GM19467 (cell line): ENCODE measurements around the gene GALNT10.

ENCODE experiments used
- ATAC-seq: cut with Tn5 transposase; IDR thresholded peaks from one replicate; pipeline ENCODE4 v1.9.1; 2021; ENCODE audit warnings: mild to moderate bottlenecking, moderate library complexity; ENCODE audit not compliant: unreplicated experiment

The GALNT10 gene

GRCh38 chr5:154397652-154398406 is 207.3 kb downstream of the GALNT10 start:
- no peak for ATAC-seq

DNA sequence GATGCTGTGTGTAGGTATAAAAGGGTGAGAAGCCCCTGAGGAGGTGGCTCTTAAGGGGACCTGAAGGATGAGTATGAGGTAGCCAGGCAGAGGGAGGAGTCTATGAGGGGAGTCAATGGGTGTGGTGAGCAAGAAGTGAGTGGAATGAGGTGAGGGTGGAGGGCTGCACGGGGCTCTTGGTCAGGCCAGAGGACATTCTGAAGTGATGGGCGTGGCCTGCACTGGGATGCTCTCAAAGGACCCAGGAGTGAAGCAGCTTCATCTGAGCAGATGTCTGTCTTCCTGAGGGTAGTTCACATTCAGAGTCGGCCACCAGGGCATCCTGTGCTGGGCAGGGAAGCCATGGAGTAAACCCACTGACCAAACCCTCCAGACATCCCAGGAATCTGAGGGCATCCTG is 210.1 kb downstream of the GALNT10 start:
- no peak for ATAC-seq

DNA sequence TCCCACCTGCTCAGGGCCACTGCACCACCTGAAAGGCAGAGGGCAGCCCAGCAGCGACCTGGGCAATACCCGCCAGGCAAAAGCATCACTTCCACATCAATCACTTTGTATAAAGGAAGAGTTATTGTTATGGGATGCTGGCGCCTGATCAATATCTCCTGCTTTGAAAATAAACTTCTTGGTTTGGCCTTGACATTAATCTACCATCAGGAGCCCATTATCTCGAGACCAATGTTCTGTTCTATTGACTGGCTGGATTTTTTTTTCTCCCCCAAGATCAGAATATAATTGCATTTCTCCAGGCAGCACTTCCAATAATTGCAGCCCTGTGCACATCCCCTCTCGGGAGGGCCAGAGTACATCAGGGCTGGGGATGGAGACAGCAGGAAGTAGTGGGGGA is 210.8 kb downstream of the GALNT10 start:
- no peak for ATAC-seq

DNA sequence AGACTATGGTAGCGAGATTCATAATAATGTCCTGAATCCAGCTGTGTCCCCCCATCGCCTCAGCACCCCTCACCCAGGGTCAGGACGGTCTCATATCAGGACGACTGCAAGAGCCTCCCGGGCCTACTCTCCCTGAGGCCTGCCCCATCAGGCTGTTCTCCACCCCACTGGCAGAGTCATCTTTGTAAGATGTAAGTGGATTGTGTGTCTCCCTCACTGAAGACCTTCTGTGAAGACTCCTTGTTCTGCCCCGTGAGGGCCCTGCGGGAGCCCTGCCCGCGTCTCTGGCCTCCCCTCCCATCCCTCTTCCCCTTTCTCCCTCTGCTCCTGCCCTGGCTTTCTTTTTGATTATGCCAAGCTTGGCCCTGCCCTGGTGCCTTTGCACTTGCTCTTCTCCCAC is 211.4 kb downstream of the GALNT10 start:
- no peak for ATAC-seq

GRCh38 chr5:154402611-154403010 is 212.1 kb downstream of the GALNT10 start:
- ATAC-seq, result no peak

- ATAC-seq, result no peak
Measured at GRCh38 chr5:154403234-154403633, 212.7 kb downstream of the GALNT10 start.

- no peak for ATAC-seq
Measured at GRCh38 chr5:154403776-154404387, 213.3 kb downstream of the GALNT10 start.

DNA sequence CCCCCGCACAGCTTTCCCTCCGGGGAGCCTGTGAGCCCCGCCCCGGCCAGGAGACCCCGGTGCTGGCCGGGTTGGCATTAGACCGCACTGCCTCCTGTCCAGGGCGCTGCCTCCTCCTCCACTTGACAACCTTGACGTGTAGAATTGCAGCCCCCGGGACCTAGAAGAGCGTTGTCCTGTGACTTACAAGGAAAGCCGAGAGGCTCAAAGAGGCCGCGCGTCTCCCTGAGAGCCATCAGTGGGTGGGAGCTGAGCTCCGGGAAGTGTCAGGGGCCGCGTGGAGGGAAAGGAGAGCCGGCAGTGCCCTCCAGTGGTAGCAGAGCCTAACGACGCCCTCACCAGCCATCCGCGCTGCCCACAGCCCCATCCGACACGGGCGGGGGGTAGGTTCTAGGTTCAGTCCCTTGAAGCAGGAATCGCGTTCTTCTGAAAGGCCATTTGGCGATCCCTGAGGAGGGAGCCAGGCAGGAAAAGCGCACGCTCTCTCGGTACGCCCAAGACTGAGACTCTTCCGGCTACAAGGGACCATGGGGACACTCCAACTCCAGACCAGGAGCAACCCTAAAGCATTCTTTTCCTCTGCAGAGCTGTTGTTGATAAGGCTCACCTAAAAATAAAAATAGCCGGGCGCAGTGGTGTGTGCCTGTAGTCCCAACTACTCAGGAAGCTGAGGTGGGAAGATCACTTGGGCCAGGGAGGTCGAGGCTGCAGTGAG is 214.7 kb downstream of the GALNT10 start:
- peak; percentile 93 for ATAC-seq

GRCh38 chr5:154406231-154406630 is 215.7 kb downstream of the GALNT10 start:
- ATAC-seq, result no peak

- no peak for ATAC-seq
Measured at GRCh38 chr5:154406826-154407225, 216.3 kb downstream of the GALNT10 start.

DNA sequence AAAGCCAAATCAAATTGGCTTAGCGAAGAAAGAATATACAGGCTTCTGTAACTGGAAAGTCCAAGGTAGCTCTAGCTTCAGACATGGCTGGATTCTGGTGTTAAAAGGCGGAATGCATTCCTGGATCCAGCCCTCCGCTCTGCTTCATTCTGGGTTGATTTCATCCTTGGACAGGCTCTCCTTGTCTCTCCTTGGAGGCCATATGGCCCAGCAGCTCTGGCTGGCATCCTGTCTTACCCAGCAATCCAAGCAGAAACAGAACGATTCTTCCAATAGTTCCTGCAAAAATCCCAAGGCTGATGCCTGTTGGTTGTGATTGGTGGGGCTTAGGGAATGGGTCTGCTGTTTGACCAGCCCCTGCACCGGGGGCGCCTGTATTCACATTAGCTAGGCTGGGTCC is 218.3 kb downstream of the GALNT10 start:
- no peak for ATAC-seq

DNA sequence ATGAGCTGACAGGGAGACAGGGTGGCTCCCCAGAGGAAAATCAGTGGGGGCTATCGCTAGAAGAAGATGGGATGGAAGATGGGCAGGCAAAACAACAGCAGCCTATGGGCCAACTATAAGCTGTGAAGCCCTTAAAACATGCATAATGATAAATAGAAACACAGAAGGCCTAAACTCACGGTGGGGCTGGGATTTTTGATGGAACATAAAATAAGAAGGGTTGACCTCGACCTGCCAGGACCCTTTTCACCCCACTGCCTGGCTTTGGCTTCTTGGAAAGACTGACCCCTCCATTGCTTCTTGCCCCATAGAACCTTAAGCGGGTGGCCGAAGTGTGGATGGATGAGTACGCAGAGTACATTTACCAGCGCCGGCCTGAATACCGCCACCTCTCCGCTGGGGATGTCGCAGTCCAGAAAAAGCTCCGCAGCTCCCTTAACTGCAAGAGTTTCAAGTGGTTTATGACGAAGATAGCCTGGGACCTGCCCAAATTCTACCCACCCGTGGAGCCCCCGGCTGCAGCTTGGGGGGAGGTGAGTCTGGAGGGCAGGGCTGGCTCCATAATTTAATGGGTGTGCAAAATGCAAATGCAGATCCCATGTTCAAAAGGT is 218.8 kb downstream of the GALNT10 start:
- no peak for ATAC-seq

DNA sequence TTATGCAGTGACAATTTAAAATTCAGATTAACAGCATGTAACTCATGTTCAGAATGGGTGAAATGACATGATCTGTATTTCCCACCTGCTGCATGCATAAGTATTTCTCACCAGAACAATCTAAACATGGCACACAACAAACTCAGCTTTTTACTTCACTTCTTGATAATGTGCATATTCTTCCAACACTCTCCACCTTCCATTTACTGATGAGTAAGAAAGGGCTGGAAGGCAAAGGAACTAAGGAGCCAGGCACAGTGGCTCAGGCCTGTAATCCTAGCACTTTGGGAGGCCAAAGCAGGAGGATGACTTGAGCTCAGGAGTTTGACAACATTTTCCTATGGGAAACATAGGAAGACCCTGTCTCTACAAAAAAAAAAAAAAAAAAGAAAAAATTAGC is 219.5 kb downstream of the GALNT10 start:
- ATAC-seq, result no peak

DNA sequence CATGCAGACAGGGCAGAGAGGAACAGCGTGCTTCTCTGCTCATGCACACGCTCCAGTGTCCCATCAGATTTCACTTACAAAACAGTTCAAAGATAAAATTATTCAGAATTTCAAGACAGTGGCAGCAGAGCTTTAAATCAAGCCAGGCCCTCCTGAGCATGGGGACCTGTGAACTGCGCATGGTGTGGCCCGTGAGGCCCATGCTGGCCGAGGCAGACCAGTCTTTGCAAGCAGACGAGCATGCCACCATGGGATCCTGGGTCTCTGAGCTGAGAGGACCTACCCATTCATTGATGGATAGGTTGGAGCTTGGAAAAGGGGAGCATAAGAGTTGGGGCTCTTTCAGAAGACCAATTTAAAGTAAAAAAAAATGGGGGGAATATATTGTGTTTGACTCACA is 220.3 kb downstream of the GALNT10 start:
- ATAC-seq, result no peak

DNA sequence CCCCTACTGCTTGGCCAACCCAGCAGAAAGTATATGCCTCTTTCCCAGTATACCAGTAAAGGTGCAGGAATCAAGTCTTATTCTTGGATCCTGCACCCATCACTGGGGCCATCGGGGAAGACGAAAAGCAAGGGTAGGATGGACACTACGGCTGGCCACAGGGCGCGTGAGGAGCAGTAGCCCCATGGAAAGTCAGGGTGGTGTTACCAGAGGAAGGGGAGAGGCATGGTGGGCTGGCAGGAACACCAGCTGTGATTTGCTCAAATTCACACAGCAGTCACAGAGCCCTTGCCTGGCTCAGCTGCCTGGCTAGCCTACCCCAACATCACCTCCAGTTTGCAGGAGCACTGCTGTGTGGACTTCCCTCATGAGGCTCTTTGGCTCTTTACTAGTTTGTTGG is 220.8 kb downstream of the GALNT10 start:
- ATAC-seq, result no peak

DNA sequence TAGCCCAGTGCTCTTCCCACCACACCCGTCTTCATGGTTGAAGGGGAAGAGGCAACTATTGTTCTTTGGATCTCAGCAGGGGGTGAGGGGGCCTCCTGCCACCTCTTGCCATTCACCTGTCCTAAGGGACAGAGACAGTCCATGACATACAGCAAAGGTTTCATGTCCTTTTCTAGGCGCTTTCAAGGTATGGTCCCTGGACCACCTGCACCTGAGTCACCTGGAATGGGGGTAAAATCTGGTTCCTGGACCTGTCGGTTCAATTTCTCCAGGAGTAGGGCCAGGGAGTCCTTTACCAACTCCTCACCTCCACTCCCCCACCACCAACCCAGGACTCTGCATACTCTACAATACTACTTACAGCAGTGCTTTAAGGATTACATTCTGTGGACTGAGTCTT is 221.8 kb downstream of the GALNT10 start:
- ATAC-seq, result no peak

- no peak for ATAC-seq
Measured at GRCh38 chr5:154412925-154413324, 222.4 kb downstream of the GALNT10 start.

DNA sequence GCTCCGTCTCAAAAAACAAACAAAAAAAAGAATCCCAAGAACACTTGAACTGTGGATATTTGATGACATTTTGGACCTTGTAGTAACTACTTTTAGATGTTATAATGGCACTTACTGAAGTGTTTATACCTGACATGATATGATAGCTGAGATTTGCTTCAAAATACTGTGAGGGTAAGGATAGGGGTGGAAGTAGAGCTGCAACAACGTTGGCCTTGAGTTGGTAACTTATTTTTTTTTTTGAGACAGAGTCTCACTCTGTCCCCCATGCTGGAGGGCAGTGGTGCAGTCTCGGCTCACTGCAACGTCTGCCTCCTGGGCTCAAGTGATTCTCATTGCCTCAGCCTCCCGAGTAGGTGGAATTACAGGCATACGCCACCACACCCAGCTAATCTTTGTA is 224.6 kb downstream of the GALNT10 start:
- no peak for ATAC-seq

- no peak for ATAC-seq
Measured at GRCh38 chr5:154418344-154418820, 227.8 kb downstream of the GALNT10 start.

GRCh38 chr5:154419236-154419635 is 228.7 kb downstream of the GALNT10 start:
- ATAC-seq, result no peak

- no peak for ATAC-seq
Measured at GRCh38 chr5:154421868-154422267, 231.3 kb downstream of the GALNT10 start.

GRCh38 chr5:154422298-154422697 is 231.8 kb downstream of the GALNT10 start:
- no peak for ATAC-seq
